K562 (cell line): ENCODE measurements around the gene RBP3. TPM values are rescaled to one million over a fixed set of nuclear protein-coding genes. Genes with fewer than 3 reads are reported as not detected.

Experiments used
- ATAC-seq: fragments of 200-7000 bp; cut with Tn5 transposase; 3 replicates; pipeline ENCODE4 v1.9.1; 2020; ENCODE audit warnings: moderate library complexity
- BruUV-seq: library from RNA; stranded (reverse); fragments of 400-500 nt; replicated peaks from 2 replicates; lab custom pipeline; 2021; lab: Mats Ljungman, UMichigan
- CTCF ChIA-PET: fragments of 300-600 bp; formaldehyde crosslinking; extraction: SDS; loops from one replicate; lab custom pipeline; 2021; ENCODE audit warnings: low intra/inter-chr PET ratio; lab: Yijun Ruan, JAX
- POLR2A ChIA-PET: fragments of 300-600, 350-650 bp; sonication (Branson Sonifier 250); formaldehyde crosslinking; extraction: SDS; loops from one replicate; lab custom pipeline; 2021; ENCODE audit warnings: antibody characterized with exemption, inconsistent platforms; lab: Yijun Ruan, JAX
- DNase-seq, 4 experiments: peaks; one replicate each; pipeline versions ENCODE4 v3.0.0 to v3.0.0-alpha.2; 2011 to 2018; ENCODE audit warnings: low spot score in 3 of 4, mixed read lengths in 3 of 4; ENCODE audit errors: extremely low read depth in 1 of 4
- FAIRE-seq: peaks from 2 replicates; lab custom pipeline; 2011; peaks lifted over from hg19 to GRCh38; lab: Jason Lieb, UNC
- H2AFZ ChIP-seq: 2 replicates; pipeline ENCODE4 v1.6.0; 2011; ENCODE audit warnings: low read depth, low read length, control low read depth, inconsistent platforms
- H3K27ac ChIP-seq: fragments of 200-600 bp; 3 replicates; pipeline ENCODE4 v1.8.0; 2011; ENCODE audit warnings: low read depth, mild to moderate bottlenecking, control low read depth, inconsistent platforms, low read length, moderate library complexity, mixed read lengths; ENCODE audit errors: extremely low read depth
- H3K27me3 ChIP-seq, 2 experiments: fragments of 300-600 bp in 1 of 2; 2 replicates in 1 of 2; 3 replicates in 1 of 2; pipeline versions ENCODE4 v1.6.0 to v1.8.0; 2011; ENCODE audit warnings: inconsistent platforms in 2 of 2, low read length in 2 of 2, mild to moderate bottlenecking in 1 of 2, mixed read lengths in 1 of 2, moderate library complexity in 1 of 2; ENCODE audit not compliant: control insufficient read depth in 2 of 2, insufficient read depth in 2 of 2
- H3K36me3 ChIP-seq: fragments of 300-600 bp; 3 replicates; pipeline ENCODE4 v1.8.0; 2011; ENCODE audit warnings: mild to moderate bottlenecking, low read length, inconsistent platforms; ENCODE audit not compliant: control insufficient read depth, insufficient read depth
- H3K4me1 ChIP-seq, 2 experiments: fragments of 200-600 bp in 1 of 2; replicated peaks in 1 of 2; 2 replicates in 1 of 2; 3 replicates in 1 of 2; pipeline versions ENCODE4 v1.5.1 to v1.8.0; 2011; ENCODE audit warnings: inconsistent platforms in 2 of 2, low read length in 2 of 2, mild to moderate bottlenecking in 1 of 2, mixed read lengths in 1 of 2, moderate library complexity in 1 of 2; ENCODE audit not compliant: control insufficient read depth in 2 of 2, insufficient read depth in 2 of 2
- H3K4me2 ChIP-seq: 2 replicates; pipeline ENCODE4 v1.6.1; 2011; ENCODE audit warnings: low read length, control low read depth, inconsistent platforms, mixed read lengths; ENCODE audit not compliant: insufficient read depth
- H3K4me3 ChIP-seq: fragments of 200-600 bp; sonication (generic), shearing (Covaris generic); 2 replicates; pipeline ENCODE4 v1.5.1; 2016; ENCODE audit warnings: control low read depth, inconsistent platforms
- H3K79me2 ChIP-seq: fragments of 200-600 bp; 3 replicates; pipeline ENCODE4 v1.8.0; 2011; ENCODE audit warnings: low read length, inconsistent platforms; ENCODE audit not compliant: control insufficient read depth, insufficient read depth
- H3K9ac ChIP-seq, 2 experiments: 2 replicates each; pipeline versions ENCODE4 v1.6.0 to v1.6.1; 2011; ENCODE audit warnings: low read depth in 2 of 2, low read length in 2 of 2, control low read depth in 1 of 2, inconsistent platforms in 1 of 2, mild to moderate bottlenecking in 1 of 2, mixed read lengths in 1 of 2; ENCODE audit not compliant: insufficient read depth in 1 of 2
- H3K9me1 ChIP-seq: one replicate; pipeline ENCODE4 v1.6.0; 2011; ENCODE audit warnings: inconsistent platforms, mild to moderate bottlenecking, low read length, moderate library complexity; ENCODE audit not compliant: control insufficient read depth, insufficient read depth
- H3K9me3 ChIP-seq: replicated peaks from 2 replicates; pipeline ENCODE4 v1.5.1; 2011; ENCODE audit warnings: low read depth, low read length, inconsistent platforms; ENCODE audit not compliant: control insufficient read depth, insufficient read depth
- H4K20me1 ChIP-seq: replicated peaks from 2 replicates; pipeline ENCODE4 v1.6.1; 2011; ENCODE audit warnings: low read length, inconsistent platforms, mixed read lengths; ENCODE audit not compliant: control insufficient read depth, insufficient read depth
- ATF1 ChIP-seq, 2 experiments: fragments of 450-650 bp in 1 of 2; IDR thresholded peaks; 2 replicates each; pipeline ENCODE4 v1.6.1; 2016; ENCODE audit warnings: missing compliant biosample characterization in 1 of 2, missing genetic modification characterization in 1 of 2
- C11orf30 ChIP-seq: fragments of 450-650 bp; IDR thresholded peaks from 2 replicates; pipeline ENCODE4 v1.6.1; 2016; ENCODE audit warnings: low read depth, mild to moderate bottlenecking
- CHD2 ChIP-seq: IDR thresholded peaks from 2 replicates; pipeline ENCODE4 v1.6.1; 2011; ENCODE audit warnings: low read depth, low read length
- CSDE1 ChIP-seq, 2 experiments: fragments of 450-650 bp; IDR thresholded peaks; 2 replicates each; pipeline ENCODE4 v1.6.1; 2016; ENCODE audit warnings: mild to moderate bottlenecking in 1 of 2
- MBD2 ChIP-seq: sonication (generic); IDR thresholded peaks from 2 replicates; pipeline ENCODE4 v1.6.1; 2016; ENCODE audit warnings: low read depth, borderline replicate concordance
- MCM2 ChIP-seq: fragments of 450-650 bp; IDR thresholded peaks from 2 replicates; pipeline ENCODE4 v1.6.1; 2017; ENCODE audit warnings: low read depth, mild to moderate bottlenecking
- MNT ChIP-seq, 2 experiments: fragments of 450-650 bp; conservative IDR thresholded peaks; 2 replicates each; pipeline ENCODE4 v1.6.1; 2017; ENCODE audit warnings: mild to moderate bottlenecking in 2 of 2, moderate library complexity in 2 of 2
- PHF21A ChIP-seq: fragments of 450-650 bp; IDR thresholded peaks from 2 replicates; pipeline ENCODE4 v1.6.1; 2017; ENCODE audit warnings: low read depth, borderline replicate concordance
- POLR2AphosphoS2 ChIP-seq: IDR thresholded peaks from 2 replicates; pipeline ENCODE4 v1.6.1; 2012; ENCODE audit warnings: low read length, improper control_type of control experiment
- PYGO2 ChIP-seq: fragments of 450-650 bp; IDR thresholded peaks from 2 replicates; pipeline ENCODE4 v1.6.1; 2016; ENCODE audit warnings: mild to moderate bottlenecking, missing genetic modification characterization, moderate library complexity, missing compliant biosample characterization
- RBBP5 ChIP-seq: fragments of 200-600 bp; sonication (generic); IDR thresholded peaks from 2 replicates; pipeline ENCODE4 v1.6.1; 2012; ENCODE audit warnings: borderline replicate concordance, mild to moderate bottlenecking, low read length, control low read depth, inconsistent platforms; ENCODE audit not compliant: insufficient read depth, poor library complexity, severe bottlenecking
- TEAD2 ChIP-seq: fragments of 450-650 bp; IDR thresholded peaks from 2 replicates; pipeline ENCODE4 v1.6.1; 2016; ENCODE audit warnings: missing genetic modification characterization, control low read depth, missing compliant biosample characterization
- TSC22D4 ChIP-seq: fragments of 450-650 bp; IDR thresholded peaks from 2 replicates; pipeline ENCODE4 v1.6.1; 2016; ENCODE audit warnings: missing genetic modification characterization, missing biosample characterization, control low read depth
- ZNF12 ChIP-seq: sonication (generic); formaldehyde crosslinking; IDR thresholded peaks from 2 replicates; pipeline ENCODE4 v1.4.0; 2020; ENCODE audit warnings: mild to moderate bottlenecking, missing genetic modification reagents
- ZNF174 ChIP-seq: fragments of 250-450 bp; sonication (Bioruptor Pico); IDR thresholded peaks from 2 replicates; pipeline ENCODE4 v1.4.0; 2020; ENCODE audit warnings: mild to moderate bottlenecking
- WGBS: fragments of 100-300 bp; shearing (Covaris generic); methylation state at CpG from one replicate; pipeline ENCODE4 v1.1.6; 2016; ENCODE audit warnings: low coverage, mixed read lengths; ENCODE audit not compliant: insufficient coverage; ENCODE audit errors: missing lambda C conversion rate; 5-methylcytosine and 5-hydroxymethylcytosine counted together
- in situ Hi-C: fragments of 300-500 bp; cut with MboI; formaldehyde crosslinking; loops from 4 replicates; pipeline ENCODE4 v1.15.0; 2018; ENCODE audit warnings: inconsistent platforms, mixed read lengths
- intact Hi-C: fragments of 100-400 bp; cut with micrococcal nuclease; formaldehyde crosslinking; loops from 2 replicates; pipeline ENCODE4 v1.14.2; 2022
- polyA plus RNA-seq, 8 experiments: library from polyadenylated mRNA; depleted of rRNA in 4 of 8; stranded (reverse) in 5 of 8; unstranded in 3 of 8; fragments of >200 nt; fragmentation: Nextera tagmentation in 2 of 8; fragmentation: Illumina TruSeq in 1 of 8; extraction: Ambion mirVana in 2 of 8; extraction: Trizol in 1 of 8; gene quantifications; 2 replicates each; pipeline versions ENCODE4 v1.2.1 to v1.2.3, GENCODE V29; 2011 to 2014; ENCODE audit warnings: inconsistent platforms in 1 of 8, missing spikeins in 1 of 8
- total RNA-seq, 7 experiments: library from RNA; depleted of rRNA in 6 of 7; stranded (reverse); fragments of >200 nt in 6 of 7; fragmentation: Illumina TruSeq in 2 of 7; extraction: Trizol in 2 of 7; gene quantifications; 2 replicates each; pipeline versions ENCODE4 v1.2.1 to v1.2.3, GENCODE V29; 2011 to 2021; ENCODE audit warnings: low replicate concordance in 1 of 7
- TF ChIP-seq, protein P1 (sequence below): fragments of 450-650 bp; IDR thresholded peaks from 2 replicates; pipeline ENCODE4 v1.6.1; 2016; ENCODE audit warnings: borderline replicate concordance
- TF ChIP-seq, protein P2 (sequence below): IDR thresholded peaks from 2 replicates; pipeline ENCODE4 v1.6.1; 2014; ENCODE audit warnings: antibody characterized with exemption
- TF ChIP-seq, protein P3 (sequence below): IDR thresholded peaks from 2 replicates; pipeline ENCODE4 v1.6.1; 2016; ENCODE audit warnings: missing genetic modification characterization, missing compliant biosample characterization

The RBP3 gene
- total and polyA plus RNA-seq, 9 of the 15 experiments (the other 6 are each of a cell fraction or from before 2014, with no cell fraction given) = not detected

DNA sequence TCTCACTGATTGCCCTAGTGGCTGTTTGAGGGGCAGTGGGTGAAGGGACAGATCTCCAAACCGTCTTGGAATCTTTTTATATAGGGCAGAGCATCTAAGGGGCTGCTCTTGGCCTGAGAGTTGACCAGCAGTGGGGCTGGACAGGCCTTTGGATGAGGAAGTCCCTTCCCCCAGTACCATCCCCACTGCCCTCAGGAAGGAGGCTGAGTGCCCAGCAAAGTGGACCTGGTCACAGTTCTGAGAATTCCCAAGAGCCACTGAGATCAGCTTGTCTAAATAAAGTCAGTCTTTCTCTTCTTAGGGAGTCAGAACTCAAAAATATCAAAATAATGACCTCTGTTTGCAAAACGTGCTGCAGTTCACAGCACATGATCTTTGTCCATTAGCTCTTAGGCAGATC is 42.6 kb upstream of the RBP3 start:
- no peaks in the 10 kb centered on the region for H3K9me3 ChIP-seq
- H3K4me1 ChIP-seq = peaks cover 18 to 34% of the 10 kb centered on the region in 2 experiments; a peak in 4 of 5 replicates
- no peak overlapping the region for H3K9ac ChIP-seq
- FAIRE-seq (no peak), DNase-seq (no peak)
- in situ Hi-C loops = no loop called here
- H3K4me2 ChIP-seq = no peak overlapping the region
- 6% methylated on average over 2 of the region's 2 CpGs for WGBS
- intact Hi-C loops = no loop called here
- CTCF ChIA-PET = no interaction called here
- no peaks in the 10 kb centered on the region for H3K9me1 ChIP-seq
- TF ChIP-seq, protein P1, sequence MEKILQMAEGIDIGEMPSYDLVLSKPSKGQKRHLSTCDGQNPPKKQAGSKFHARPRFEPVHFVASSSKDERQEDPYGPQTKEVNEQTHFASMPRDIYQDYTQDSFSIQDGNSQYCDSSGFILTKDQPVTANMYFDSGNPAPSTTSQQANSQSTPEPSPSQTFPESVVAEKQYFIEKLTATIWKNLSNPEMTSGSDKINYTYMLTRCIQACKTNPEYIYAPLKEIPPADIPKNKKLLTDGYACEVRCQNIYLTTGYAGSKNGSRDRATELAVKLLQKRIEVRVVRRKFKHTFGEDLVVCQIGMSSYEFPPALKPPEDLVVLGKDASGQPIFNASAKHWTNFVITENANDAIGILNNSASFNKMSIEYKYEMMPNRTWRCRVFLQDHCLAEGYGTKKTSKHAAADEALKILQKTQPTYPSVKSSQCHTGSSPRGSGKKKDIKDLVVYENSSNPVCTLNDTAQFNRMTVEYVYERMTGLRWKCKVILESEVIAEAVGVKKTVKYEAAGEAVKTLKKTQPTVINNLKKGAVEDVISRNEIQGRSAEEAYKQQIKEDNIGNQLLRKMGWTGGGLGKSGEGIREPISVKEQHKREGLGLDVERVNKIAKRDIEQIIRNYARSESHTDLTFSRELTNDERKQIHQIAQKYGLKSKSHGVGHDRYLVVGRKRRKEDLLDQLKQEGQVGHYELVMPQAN = no peak
- TF ChIP-seq, protein P2, sequence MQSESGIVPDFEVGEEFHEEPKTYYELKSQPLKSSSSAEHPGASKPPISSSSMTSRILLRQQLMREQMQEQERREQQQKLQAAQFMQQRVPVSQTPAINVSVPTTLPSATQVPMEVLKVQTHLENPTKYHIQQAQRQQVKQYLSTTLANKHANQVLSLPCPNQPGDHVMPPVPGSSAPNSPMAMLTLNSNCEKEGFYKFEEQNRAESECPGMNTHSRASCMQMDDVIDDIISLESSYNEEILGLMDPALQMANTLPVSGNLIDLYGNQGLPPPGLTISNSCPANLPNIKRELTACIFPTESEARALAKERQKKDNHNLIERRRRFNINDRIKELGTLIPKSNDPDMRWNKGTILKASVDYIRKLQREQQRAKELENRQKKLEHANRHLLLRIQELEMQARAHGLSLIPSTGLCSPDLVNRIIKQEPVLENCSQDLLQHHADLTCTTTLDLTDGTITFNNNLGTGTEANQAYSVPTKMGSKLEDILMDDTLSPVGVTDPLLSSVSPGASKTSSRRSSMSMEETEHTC = no peak
- TF ChIP-seq MCM2 (no peak), RBBP5 (no peak), CSDE1 (IDR thresholded peaks at IDR 0.05) (no peak), TEAD2 (no peak), PYGO2 (tag) (no peak), ZNF174 (no peak), MBD2 (no peak), PHF21A (no peak), POLR2AphosphoS2 (no peak), MNT (conservative IDR thresholded peaks at IDR 0.05) (no peak), ATF1 (CRISPR knock-in tag; IDR thresholded peaks at IDR 0.05) (no peak), ATF1 (tag; IDR thresholded peaks at IDR 0.05) (no peak), TSC22D4 (tag) (no peak), ZNF12 (CRISPR knock-in tag) (no peak), CHD2 (no peak), C11orf30 (no peak)
- TF ChIP-seq, protein P3, sequence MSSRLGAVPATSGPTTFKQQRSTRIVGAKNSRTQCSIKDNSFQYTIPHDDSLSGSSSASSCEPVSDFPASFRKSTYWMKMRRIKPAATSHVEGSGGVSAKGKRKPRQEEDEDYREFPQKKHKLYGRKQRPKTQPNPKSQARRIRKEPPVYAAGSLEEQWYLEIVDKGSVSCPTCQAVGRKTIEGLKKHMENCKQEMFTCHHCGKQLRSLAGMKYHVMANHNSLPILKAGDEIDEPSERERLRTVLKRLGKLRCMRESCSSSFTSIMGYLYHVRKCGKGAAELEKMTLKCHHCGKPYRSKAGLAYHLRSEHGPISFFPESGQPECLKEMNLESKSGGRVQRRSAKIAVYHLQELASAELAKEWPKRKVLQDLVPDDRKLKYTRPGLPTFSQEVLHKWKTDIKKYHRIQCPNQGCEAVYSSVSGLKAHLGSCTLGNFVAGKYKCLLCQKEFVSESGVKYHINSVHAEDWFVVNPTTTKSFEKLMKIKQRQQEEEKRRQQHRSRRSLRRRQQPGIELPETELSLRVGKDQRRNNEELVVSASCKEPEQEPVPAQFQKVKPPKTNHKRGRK (tag) = no peak
- TF ChIP-seq, all 486 proteins: peak for 0
- BruUV-seq = no TSS peak
- Histone ChIP-seq H3K27ac (no peak overlapping the region), H2AFZ (no peak overlapping the region), H4K20me1 (0 out of 2 replicates have a peak, but pooled peaks cover 13% of the 10 kb centered on the region), H3K36me3 (no peaks in the 10 kb centered on the region), H3K79me2 (no peaks in the 10 kb centered on the region), H3K4me3 (no peak overlapping the region), H3K27me3 (peaks cover 10 to 25% of the 10 kb centered on the region in 2 experiments)
- ATAC-seq = no peak
- POLR2A ChIA-PET = interaction anchor here (1.1 to 1.3 kb wide), 2 partner anchors 8 to 10 kb away, joined by 3 read pairs; no protein-coding TSS in a partner anchor
